ENCODE data around the gene PCF11.

Gene PCF11

DNA sequence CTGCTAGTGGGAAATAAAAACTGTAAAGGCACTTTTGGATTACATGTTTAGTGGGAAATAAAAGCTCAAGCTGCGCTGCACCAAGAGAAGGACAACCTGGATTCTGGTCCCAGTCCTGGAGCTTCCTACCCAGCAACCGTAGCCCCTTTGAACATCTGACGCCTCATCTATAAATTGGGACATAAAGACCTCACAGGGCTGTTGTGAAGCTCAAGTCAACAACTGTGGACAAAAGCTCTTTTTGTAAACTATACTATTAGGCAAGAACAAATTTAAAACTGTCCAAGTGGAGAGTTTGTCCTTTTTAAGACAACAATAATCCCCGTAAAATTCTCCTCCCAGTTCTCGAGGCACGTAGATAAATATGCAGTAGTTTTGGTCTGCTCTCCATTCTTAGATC lies 17.6 kb upstream of the PCF11 start:
- Histone ChIP-seq H3K9me3 (no peaks in the 10 kb centered on the region), H3K27ac (no peak overlapping the region), H3K36me3 (no peaks in the 10 kb centered on the region)

GRCh38 chr11:83140691-83141455 lies 16.1 kb upstream of the PCF11 start:
- H3K27me3 ChIP-seq = peaks cover 3% of the 10 kb centered on the region
- no peak overlapping the region for H3K4me3 ChIP-seq (ENCODE audit: low read depth in 1 of 2, low read length in 1 of 2)
- H3K4me1 ChIP-seq (ENCODE audit: control insufficient read depth in 1 of 2, insufficient read depth in 1 of 2, low read depth in 1 of 2, low read length in 1 of 2) = no peaks in the 10 kb centered on the region
- H3K9me3 ChIP-seq = no peaks in the 10 kb centered on the region
- TF ChIP-seq CTCF (IDR thresholded peaks at IDR 0.05) = no peak
- no peaks in the 10 kb centered on the region for H3K36me3 ChIP-seq
- no peak overlapping the region for H3K27ac ChIP-seq

More for the DNA sequence above, 17.6 kb upstream of the PCF11 start:
- TF ChIP-seq CTCF (IDR thresholded peaks at IDR 0.05) = no peak
- Histone ChIP-seq H3K27me3 (peaks cover 4% of the 10 kb centered on the region), H3K4me1 (ENCODE audit: control insufficient read depth in 1 of 2, insufficient read depth in 1 of 2, low read depth in 1 of 2, low read length in 1 of 2) (no peaks in the 10 kb centered on the region), H3K4me3 (ENCODE audit: low read depth in 1 of 2, low read length in 1 of 2) (no peak overlapping the region)

DNA sequence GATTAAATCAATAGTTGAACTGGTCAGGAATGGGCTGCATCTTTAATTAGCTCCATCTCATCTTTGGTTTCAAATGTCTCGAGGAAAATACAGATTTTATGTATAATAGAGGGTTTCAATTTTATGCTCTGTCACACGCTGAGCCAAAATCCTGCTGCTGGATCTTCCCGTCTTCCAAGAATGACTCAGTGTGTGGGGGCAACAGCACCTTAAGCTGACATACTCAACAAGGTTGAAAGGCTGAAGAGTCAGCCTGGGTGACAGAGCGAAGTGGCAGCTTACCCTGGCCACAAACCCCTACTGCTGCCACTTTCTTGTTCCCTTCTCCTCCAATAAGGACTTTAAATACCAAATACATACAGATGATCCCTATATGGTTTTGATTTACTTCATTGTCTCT lies 9.0 kb upstream of the PCF11 start:
- Histone ChIP-seq H3K27ac (no peak overlapping the region), H3K36me3 (no peaks in the 10 kb centered on the region), H3K4me1 (ENCODE audit: control insufficient read depth in 1 of 2, insufficient read depth in 1 of 2, low read depth in 1 of 2, low read length in 1 of 2) (no peaks in the 10 kb centered on the region), H3K9me3 (no peaks in the 10 kb centered on the region), H3K27me3 (peaks cover 8% of the 10 kb centered on the region), H3K4me3 (ENCODE audit: low read depth in 1 of 2, low read length in 1 of 2) (no peak overlapping the region)
- no peak for TF ChIP-seq CTCF (IDR thresholded peaks at IDR 0.05)

- H3K27me3 ChIP-seq = peaks cover 8% of the 10 kb centered on the region
Measured at GRCh38 chr11:83150450-83150849, 6.5 kb upstream of the PCF11 start.

DNA sequence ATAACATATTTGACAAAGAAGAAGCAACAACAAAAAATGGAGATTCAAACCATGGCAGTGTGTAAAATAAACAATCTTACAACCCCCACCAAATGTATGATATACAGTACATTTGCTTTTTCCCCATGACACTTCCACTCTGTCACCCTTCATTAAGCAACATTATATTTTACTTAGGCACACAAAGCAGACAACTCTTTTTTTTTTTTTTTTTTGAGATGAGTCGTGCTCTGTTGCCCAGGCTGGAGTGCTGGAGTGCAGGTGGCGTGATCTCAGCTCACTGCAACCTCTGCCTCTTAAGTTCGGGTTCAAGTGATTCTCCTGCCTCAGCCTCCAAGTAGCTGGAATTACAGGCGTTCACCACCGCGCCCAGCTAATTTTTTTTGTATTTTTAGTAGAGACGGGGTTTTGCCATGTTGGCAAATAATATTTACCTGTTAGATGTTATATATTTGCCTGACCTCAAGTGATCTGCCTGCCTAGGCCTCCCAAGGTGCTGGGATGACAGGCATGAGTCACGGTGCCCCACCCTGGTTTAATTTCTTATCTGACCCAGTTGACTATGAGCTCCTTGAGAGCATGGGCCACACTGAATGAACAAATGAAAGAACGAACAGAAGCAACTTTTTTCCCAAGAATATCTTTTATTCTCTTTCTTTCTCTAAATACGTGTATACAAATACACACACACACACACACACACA lies 5.5 kb upstream of the PCF11 start:
- TF ChIP-seq CTCF (IDR thresholded peaks at IDR 0.05) = no peak
- H3K27ac ChIP-seq = no peak overlapping the region
- H3K36me3 ChIP-seq = no peaks in the 10 kb centered on the region
- no peak overlapping the region for H3K4me3 ChIP-seq (ENCODE audit: low read depth in 1 of 2, low read length in 1 of 2)
- peaks cover 11 to 12% of the 10 kb centered on the region in 2 experiments for H3K4me1 ChIP-seq (ENCODE audit: control insufficient read depth in 1 of 2, insufficient read depth in 1 of 2, low read depth in 1 of 2, low read length in 1 of 2)
- peaks cover 8% of the 10 kb centered on the region for H3K27me3 ChIP-seq
- no peaks in the 10 kb centered on the region for H3K9me3 ChIP-seq

More at GRCh38 chr11:83150450-83150849, 6.5 kb upstream of the PCF11 start:
- no peak for TF ChIP-seq CTCF (IDR thresholded peaks at IDR 0.05)
- Histone ChIP-seq H3K27ac (no peak overlapping the region), H3K4me1 (ENCODE audit: control insufficient read depth in 1 of 2, insufficient read depth in 1 of 2, low read depth in 1 of 2, low read length in 1 of 2) (peaks cover 2% of the 10 kb centered on the region in 2 experiments), H3K4me3 (ENCODE audit: low read depth in 1 of 2, low read length in 1 of 2) (no peak overlapping the region), H3K36me3 (no peaks in the 10 kb centered on the region), H3K9me3 (no peaks in the 10 kb centered on the region)
